IPS-NIHi7 (cell line): ENCODE data around the gene NAV1.
"Not testable (repeated sequence)": the region's sequence is repeated elsewhere in the genome, so short reads cannot be mapped to it uniquely, and the experiment has no call there.

Experiments
- DNase-seq: peaks from one replicate; pipeline ENCODE4 v3.0.0; 2012; ENCODE audit warnings: mixed read lengths; ENCODE audit errors: extremely low spot score

The NAV1 gene

GRCh38 chr1:201520046-201520575 lies 18.8 kb upstream of the NAV1 start:
- DNase-seq = not testable (repeated sequence)

GRCh38 chr1:201525193-201525778 lies 13.6 kb upstream of the NAV1 start:
- DNase-seq = no peak

GRCh38 chr1:201527879-201528278 lies 11.0 kb upstream of the NAV1 start:
- no peak for DNase-seq

GRCh38 chr1:201528631-201529252 lies 10.2 kb upstream of the NAV1 start:
- DNase-seq = no peak

GRCh38 chr1:201530741-201531531 lies 8.0 kb upstream of the NAV1 start:
- peak; percentile 90 for DNase-seq

- no peak for DNase-seq
These were observed 7.1 kb upstream of the NAV1 start for GRCh38 chr1:201531551-201532425.

GRCh38 chr1:201533836-201534235 lies 5.1 kb upstream of the NAV1 start:
- DNase-seq = no peak

- no peak for DNase-seq
These were observed 3.6 kb upstream of the NAV1 start for GRCh38 chr1:201535046-201535918.

- DNase-seq = no peak
These were observed 3.0 kb upstream of the NAV1 start for GRCh38 chr1:201535919-201536245.

- DNase-seq = no peak
These were observed 2.4 kb upstream of the NAV1 start for GRCh38 chr1:201536558-201536957.

- no peak for DNase-seq
These were observed 1.9 kb upstream of the NAV1 start for GRCh38 chr1:201537028-201537427.

- DNase-seq = no peak
These were observed 1.5 kb upstream of the NAV1 start for GRCh38 chr1:201537467-201537866.

- DNase-seq = peak; percentile 59
These were observed 876 bp upstream of the NAV1 start for GRCh38 chr1:201537891-201538611.

- peak; percentile 66 for DNase-seq
These were observed 869 bp downstream of the NAV1 start for GRCh38 chr1:201539561-201540431.

GRCh38 chr1:201540846-201541735 lies 2.2 kb downstream of the NAV1 start:
- no peak for DNase-seq

- DNase-seq = no peak
These were observed 3.5 kb downstream of the NAV1 start for GRCh38 chr1:201542309-201543035.

- DNase-seq = no peak
These were observed 5.1 kb downstream of the NAV1 start for GRCh38 chr1:201543871-201544642.
